Bronchial epithelial cell (primary cell): ENCODE measurements around the gene RASSF5. TPM values are rescaled to one million over a fixed set of nuclear protein-coding genes. Genes with fewer than 3 reads are reported as not detected.

ENCODE experiments used
- DNase-seq: peaks from one replicate; pipeline ENCODE4 v3.0.0-alpha.2; 2010; ENCODE audit warnings: low read depth
- FAIRE-seq: peaks from 2 replicates; lab custom pipeline; 2011; peaks lifted over from hg19 to GRCh38; lab: Jason Lieb, UNC
- H3K27me3 ChIP-seq: 2 replicates; pipeline ENCODE4 v1.5.1; 2011; ENCODE audit warnings: low read length; ENCODE audit not compliant: control insufficient read depth, insufficient read depth
- H3K36me3 ChIP-seq: 2 replicates; pipeline ENCODE4 v1.5.1; 2011; ENCODE audit warnings: low read length; ENCODE audit not compliant: control insufficient read depth, insufficient read depth
- H3K4me3 ChIP-seq: 2 replicates; pipeline ENCODE4 v1.5.1; 2011; ENCODE audit warnings: mild to moderate bottlenecking, low read depth, low read length, control low read depth
- CTCF ChIP-seq: IDR thresholded peaks from 2 replicates; pipeline ENCODE4 v1.5.1; 2011; ENCODE audit warnings: mild to moderate bottlenecking, moderate library complexity, low read length, control low read depth, inconsistent platforms; ENCODE audit not compliant: insufficient read depth, severe bottlenecking
- total RNA-seq: library from RNA; depleted of rRNA; stranded (reverse); fragments of >200 nt; gene quantifications from 2 replicates; pipeline ENCODE4 v1.2.1, GENCODE V29; 2014

Gene RASSF5
- total RNA-seq, 1 donor from 2014 or later: 3.4 TPM

GRCh38 chr1:206637605-206638004 lies 130.3 kb downstream of the RASSF5 start:
- TF ChIP-seq CTCF: no peak
- H3K36me3 ChIP-seq: no peaks in the 10 kb centered on the region
- no peaks in the 10 kb centered on the region for H3K27me3 ChIP-seq
- no peak for DNase-seq
- FAIRE-seq: no peak
- no peak overlapping the region for H3K4me3 ChIP-seq

Other genes starting within 250 kb of the RASSF5 start
- gene IKBKE, start 37.1 kb upstream of the RASSF5 start, total RNA-seq: 2.9 and 5.8 TPM in 2 replicates
- gene EIF2D, start 104.9 kb downstream of the RASSF5 start, total RNA-seq: 52.0 and 56.1 TPM in 2 replicates
- gene DYRK3, start 128.0 kb downstream of the RASSF5 start, total RNA-seq: 51.0 and 58.2 TPM in 2 replicates
- 23.2 and 33.2 TPM in 2 replicates for gene MAPKAPK2, start 177.4 kb downstream of the RASSF5 start, total RNA-seq